GM19240 (cell line): ENCODE measurements around the gene RAPGEFL1.
"Not testable (repeated sequence)": the region's sequence is repeated elsewhere in the genome, so short reads cannot be mapped to it uniquely, and the experiment has no call there.

Experiments
- DNase-seq: peaks from one replicate; pipeline ENCODE4 v3.0.0; 2011; ENCODE audit warnings: low spot score; ENCODE audit not compliant: insufficient read length

Gene RAPGEFL1

GRCh38 chr17:40209404-40210093, 32.3 kb downstream of the RAPGEFL1 start:
- no peak for DNase-seq

GRCh38 chr17:40213914-40214313, 36.6 kb downstream of the RAPGEFL1 start:
- not testable (repeated sequence) for DNase-seq

GRCh38 chr17:40218006-40218739, 40.9 kb downstream of the RAPGEFL1 start:
- no peak for DNase-seq

GRCh38 chr17:40218740-40219593, 41.7 kb downstream of the RAPGEFL1 start, which contains the start of gene WIPF2:
Gene WIPF2 (plus strand): TSS chr17:40219304. CDS start chr17:40256460, 37,156 bp downstream.
- peak; percentile 92 for DNase-seq

GRCh38 chr17:40219594-40220338, 42.5 kb downstream of the RAPGEFL1 start:
- no peak for DNase-seq

GRCh38 chr17:40224718-40225550, 47.7 kb downstream of the RAPGEFL1 start:
- no peak for DNase-seq

GRCh38 chr17:40229146-40229545, 51.9 kb downstream of the RAPGEFL1 start:
- DNase-seq = not testable (repeated sequence)

- DNase-seq = no peak
Measured at GRCh38 chr17:40230670-40231069, 53.4 kb downstream of the RAPGEFL1 start.

GRCh38 chr17:40231928-40232327, 54.7 kb downstream of the RAPGEFL1 start:
- not testable (repeated sequence) for DNase-seq

GRCh38 chr17:40241252-40241834, 64.1 kb downstream of the RAPGEFL1 start:
- no peak for DNase-seq

GRCh38 chr17:40242774-40243173, 65.5 kb downstream of the RAPGEFL1 start:
- DNase-seq = no peak

GRCh38 chr17:40243761-40244160, 66.5 kb downstream of the RAPGEFL1 start:
- no peak for DNase-seq

GRCh38 chr17:40244255-40244654, 67.0 kb downstream of the RAPGEFL1 start:
- DNase-seq = no peak
